Colon (tissue), 2 donors: ENCODE results near the gene FANCG.

Experiments used
- FAIRE-seq: peaks from 2 replicates; lab custom pipeline; 2012; peaks lifted over from hg19 to GRCh38; lab: Jason Lieb, UNC
- donor health status: control.
- donor health status: control.

The FANCG gene

GRCh38 chr9:35079426-35080341, at the start of gene FANCG:
Gene FANCG (minus strand): TSS chr9:35079942. CDS start chr9:35079524, 418 bp downstream.
- no peak for FAIRE-seq

GRCh38 chr9:35116898-35117551, 37.3 kb upstream of the FANCG start:
- FAIRE-seq: no peak

GRCh38 chr9:35116539-35116897, 36.8 kb upstream of the FANCG start:
- FAIRE-seq: no peak

GRCh38 chr9:35115680-35116538, 36.2 kb upstream of the FANCG start, which contains the start of gene ATOSB:
Gene ATOSB (minus strand): TSS chr9:35115862. CDS start chr9:35108274, 7,588 bp downstream.
- FAIRE-seq: no peak

- FAIRE-seq: no peak
Measured at GRCh38 chr9:35114840-35115628, 35.3 kb upstream of the FANCG start.

GRCh38 chr9:35114113-35114839, 34.5 kb upstream of the FANCG start:
- no peak for FAIRE-seq

- FAIRE-seq: no peak
Measured at GRCh38 chr9:35112257-35113020, 32.7 kb upstream of the FANCG start.

GRCh38 chr9:35111001-35111933, 31.5 kb upstream of the FANCG start:
- no peak for FAIRE-seq

GRCh38 chr9:35110327-35110761, 30.6 kb upstream of the FANCG start:
- no peak for FAIRE-seq

GRCh38 chr9:35108946-35109575, 29.3 kb upstream of the FANCG start:
- no peak for FAIRE-seq

GRCh38 chr9:35108461-35108860, 28.7 kb upstream of the FANCG start:
- no peak for FAIRE-seq

GRCh38 chr9:35107297-35108290, 27.9 kb upstream of the FANCG start:
- FAIRE-seq: no peak

GRCh38 chr9:35106343-35106730, 26.6 kb upstream of the FANCG start:
- FAIRE-seq: no peak

GRCh38 chr9:35105571-35106342, 26.0 kb upstream of the FANCG start:
- no peak for FAIRE-seq

- no peak for FAIRE-seq
Measured at GRCh38 chr9:35105126-35105525, 25.4 kb upstream of the FANCG start.

GRCh38 chr9:35104586-35104985, 24.8 kb upstream of the FANCG start:
- no peak for FAIRE-seq
